ENCODE results near the gene SRC.

DNA sequence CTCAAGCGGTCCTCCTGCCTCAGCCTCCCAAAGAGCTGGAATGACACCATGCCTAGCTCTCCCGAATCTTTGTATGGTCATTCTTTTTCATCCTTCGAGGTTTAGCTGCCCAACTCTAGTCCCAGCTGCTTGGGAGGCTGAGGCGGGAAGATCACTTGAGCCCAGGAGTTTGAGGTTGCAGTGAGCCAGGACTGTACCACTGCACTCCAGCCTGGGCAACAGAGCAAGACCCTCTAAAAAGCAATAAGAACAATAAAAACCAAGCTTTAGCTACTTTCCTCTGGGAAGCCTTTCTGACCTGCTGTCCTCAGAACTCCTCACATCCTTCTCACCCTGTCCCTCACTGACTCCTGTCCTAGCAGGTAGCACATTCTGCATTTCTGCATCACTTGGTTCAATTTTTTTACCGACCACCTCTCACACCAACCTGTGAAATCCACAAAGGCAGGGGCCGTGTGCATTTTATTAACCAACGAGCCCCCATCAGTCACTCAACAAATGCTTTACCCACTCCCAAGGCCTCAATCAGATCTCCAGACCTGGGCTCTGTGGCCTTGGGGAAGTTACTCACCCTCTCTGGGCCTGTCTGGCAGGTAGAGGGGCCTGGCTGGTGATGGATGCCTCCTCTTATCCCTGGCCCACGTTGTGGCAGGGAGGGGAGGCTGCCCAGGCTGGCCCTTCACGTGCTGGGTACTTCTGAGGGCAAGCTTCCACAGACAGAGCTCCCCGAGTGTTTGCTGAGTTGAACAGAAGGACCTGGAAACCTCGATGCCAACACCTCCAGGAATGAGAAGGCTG is 14.7 kb upstream of the SRC start:
- TF ChIP-seq POLR2AphosphoS5 (IDR thresholded peaks at IDR 0.05) (no peak), POLR2A (IDR thresholded peaks at IDR 0.05) (no peak)
